ENCODE data around the gene PCSK7. TPM values are rescaled to one million over a fixed set of nuclear protein-coding genes. Genes with fewer than 3 reads are reported as not detected.

The PCSK7 gene
- total and polyA plus RNA-seq, 2 of the 8 experiments (the other 6 are each of a cell fraction or from before 2014, with no cell fraction given): 23.4 to 38.5 TPM

GRCh38 chr11:117258576-117258975, 26.7 kb upstream of the PCSK7 start (continued):
- no peak for TF ChIP-seq CEBPB (IDR thresholded peaks at IDR 0.05; ENCODE audit: low read depth, low read length)

Measured in H1 (cell line).